NCI-H146 treated with DMSO at 0.1 percent for 48 hours (cell line): Measurements from ENCODE around the gene HMG20A.
A peak's percentile ranks its signal among the peaks of the same experiment; 100 is the strongest.
"Not testable (repeated sequence)": the region's sequence is repeated elsewhere in the genome, so short reads cannot be mapped to it uniquely, and the experiment has no call there.

Experiments
- DNase-seq: peaks from one replicate; lab custom pipeline; 2025; ENCODE audit not compliant: unreplicated experiment; lab: John Stamatoyannopoulos, UW

Gene HMG20A

GRCh38 chr15:77406846-77407245, 13.8 kb upstream of the HMG20A start:
- DNase-seq, result no peak

GRCh38 chr15:77409259-77410156, 11.2 kb upstream of the HMG20A start:
- DNase-seq, result no peak

GRCh38 chr15:77410157-77410500, 10.6 kb upstream of the HMG20A start:
- DNase-seq, result not testable (repeated sequence)

- peak; percentile 5 for DNase-seq
Observed at GRCh38 chr15:77410701-77411618, 9.7 kb upstream of the HMG20A start.

GRCh38 chr15:77411619-77411976, 9.1 kb upstream of the HMG20A start:
- DNase-seq, result no peak

- no peak for DNase-seq
Observed at GRCh38 chr15:77412972-77413698, 7.6 kb upstream of the HMG20A start.

- DNase-seq, result no peak
Observed at GRCh38 chr15:77413699-77414349, 6.9 kb upstream of the HMG20A start.

- no peak for DNase-seq
Observed at GRCh38 chr15:77414789-77415442, 5.8 kb upstream of the HMG20A start.

- no peak for DNase-seq
Observed at GRCh38 chr15:77415450-77416147, 5.1 kb upstream of the HMG20A start.

GRCh38 chr15:77416148-77416455, 4.6 kb upstream of the HMG20A start:
- DNase-seq, result no peak

GRCh38 chr15:77416954-77417353, 3.7 kb upstream of the HMG20A start:
- no peak for DNase-seq

GRCh38 chr15:77417602-77418001, 3.1 kb upstream of the HMG20A start:
- DNase-seq, result no peak

- DNase-seq, result no peak
Observed at GRCh38 chr15:77418391-77418965, 2.2 kb upstream of the HMG20A start.

GRCh38 chr15:77418966-77419835, 1.5 kb upstream of the HMG20A start:
- DNase-seq, result no peak

- DNase-seq, result peak; percentile 88
Observed at GRCh38 chr15:77419836-77420609, 665 bp upstream of the HMG20A start, which contains the start of gene PEAK1. PEAK1 (minus strand) TSS chr15:77420104; CDS start chr15:77181926, 238,178 bp downstream.

- no peak for DNase-seq
Observed at GRCh38 chr15:77421370-77421700, 647 bp downstream of the HMG20A start.

- no peak for DNase-seq
Observed at GRCh38 chr15:77425104-77425503, 4.4 kb downstream of the HMG20A start.

GRCh38 chr15:77426377-77426776, 5.7 kb downstream of the HMG20A start:
- DNase-seq, result no peak
